ENCODE measurements around the gene MFAP4.

Gene MFAP4

DNA sequence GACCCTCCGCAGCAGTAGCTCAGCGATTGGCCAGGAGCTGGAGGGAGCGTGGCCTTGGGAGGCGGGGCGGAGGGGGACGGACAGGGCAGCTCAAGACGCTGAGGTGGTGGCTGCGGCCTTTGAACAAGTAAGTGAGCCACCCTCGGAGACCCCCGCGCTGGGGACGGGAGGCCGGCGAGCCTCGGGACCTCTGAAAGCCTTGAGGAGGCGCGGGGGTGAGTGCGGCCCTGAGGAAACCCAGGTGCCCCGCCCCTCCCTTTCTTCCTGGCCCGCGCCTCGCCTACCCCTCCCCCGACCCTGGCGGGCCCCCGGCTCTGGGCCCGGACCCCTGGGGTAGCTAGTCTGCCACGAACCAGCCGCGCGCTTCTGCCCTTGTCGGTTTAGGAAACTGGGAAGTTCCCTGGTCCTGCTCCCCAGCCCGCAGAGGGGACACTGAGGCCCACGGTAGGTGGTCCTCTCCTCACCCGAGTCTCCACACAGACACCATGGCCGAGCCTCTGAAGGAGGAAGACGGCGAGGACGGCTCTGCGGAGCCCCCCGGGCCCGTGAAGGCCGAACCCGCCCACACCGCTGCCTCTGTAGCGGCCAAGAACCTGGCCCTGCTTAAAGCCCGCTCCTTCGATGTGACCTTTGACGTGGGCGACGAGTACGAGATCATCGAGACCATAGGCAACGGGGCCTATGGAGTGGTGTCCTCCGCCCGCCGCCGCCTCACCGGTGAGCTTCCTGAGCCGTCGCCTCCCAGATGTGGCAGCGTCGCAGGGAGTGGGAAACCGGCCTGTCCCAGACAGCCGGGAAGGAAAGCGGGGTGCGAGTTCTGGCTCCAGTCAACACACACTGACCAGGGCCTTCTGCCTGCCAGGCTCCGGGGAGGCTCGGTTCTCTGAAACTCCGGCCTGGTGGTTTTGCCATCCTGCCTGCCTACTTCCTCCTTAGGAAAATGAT is 8.3 kb downstream of the MFAP4 start, which contains the start of gene MAPK7:
MAPK7 (plus strand) TSS at position 83 of the 945 bp plus-strand sequence; CDS start at position 486, 403 bp downstream.
- no peaks in the 10 kb centered on the region for H3K27me3 ChIP-seq (ENCODE audit: control insufficient read depth, insufficient read depth, low read length)
- H3K4me3 ChIP-seq (ENCODE audit: low read length), result peak within 1 kb of the TSS; percentile 74
- H3K27ac ChIP-seq (ENCODE audit: low read length), result no peak within 1 kb of the TSS
- H3K4me1 ChIP-seq (ENCODE audit: control insufficient read depth, insufficient read depth, low read length), result peaks cover 2% of the 10 kb centered on the region; the same call in 1 of the 2 replicates
- H3K36me3 ChIP-seq (ENCODE audit: control insufficient read depth, insufficient read depth, low read length), result peaks cover 39% of the 10 kb centered on the region
- DNase-seq (ENCODE audit: low read depth, low spot score), result no peak
- no peaks in the 10 kb centered on the region for H3K9me3 ChIP-seq (ENCODE audit: control insufficient read depth, insufficient read depth, low read length)
- no CpG with 5 or more reads among the region's 69 CpGs for WGBS (ENCODE audit: insufficient coverage, insufficient read length)

DNA sequence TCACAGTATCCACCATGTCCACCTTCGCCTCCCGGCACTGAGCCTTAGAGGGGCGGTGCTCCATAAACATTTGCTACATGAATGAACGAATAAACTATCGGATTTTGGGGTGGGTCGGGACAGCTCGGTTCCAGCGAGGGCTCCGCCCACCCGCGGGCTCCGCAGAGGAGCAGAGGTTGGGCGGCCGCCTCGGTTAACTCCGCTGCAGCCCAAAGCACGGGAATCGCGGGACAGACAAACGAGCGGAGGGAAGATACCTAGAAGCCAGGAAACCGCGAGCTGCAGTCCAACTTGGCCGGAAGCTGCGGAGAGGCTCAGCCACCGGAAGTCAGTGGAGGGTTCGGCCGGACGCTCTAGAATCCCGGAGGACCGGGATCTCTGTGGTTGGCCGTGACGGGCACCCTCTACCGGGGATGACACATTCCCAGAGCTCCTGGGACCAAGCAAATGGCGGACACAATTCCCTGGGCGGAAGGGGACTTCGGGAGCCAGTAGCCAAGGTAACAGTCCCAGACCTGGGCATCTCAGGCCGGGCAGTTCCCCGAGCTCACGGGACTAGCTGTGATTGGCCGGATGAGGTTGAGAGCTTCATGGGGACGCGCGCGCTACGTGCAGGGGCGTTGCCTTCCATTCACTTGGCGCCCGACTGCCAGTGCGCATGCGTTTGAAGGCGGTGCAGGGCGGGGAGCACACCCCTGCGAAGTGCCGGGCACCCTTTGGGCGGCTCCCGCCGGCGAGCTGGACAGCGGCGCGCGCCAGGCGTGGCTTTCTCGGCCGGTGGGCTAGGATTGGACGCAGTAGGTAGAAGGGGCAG is 9.2 kb downstream of the MFAP4 start:
- WGBS (ENCODE audit: insufficient coverage, insufficient read length), result no CpG with 5 or more reads among the region's 67 CpGs
- peak overlapping the region; percentile 74 for H3K4me3 ChIP-seq (ENCODE audit: low read length)
- H3K36me3 ChIP-seq (ENCODE audit: control insufficient read depth, insufficient read depth, low read length), result peaks cover 33% of the 10 kb centered on the region
- peak; percentile 96 for DNase-seq (ENCODE audit: low read depth, low spot score)
- H3K9me3 ChIP-seq (ENCODE audit: control insufficient read depth, insufficient read depth, low read length), result no peaks in the 10 kb centered on the region
- no peak overlapping the region for H3K27ac ChIP-seq (ENCODE audit: low read length)
- no peaks in the 10 kb centered on the region for H3K27me3 ChIP-seq (ENCODE audit: control insufficient read depth, insufficient read depth, low read length)
- peaks cover 4% of the 10 kb centered on the region for H3K4me1 ChIP-seq (ENCODE audit: control insufficient read depth, insufficient read depth, low read length)

DNA sequence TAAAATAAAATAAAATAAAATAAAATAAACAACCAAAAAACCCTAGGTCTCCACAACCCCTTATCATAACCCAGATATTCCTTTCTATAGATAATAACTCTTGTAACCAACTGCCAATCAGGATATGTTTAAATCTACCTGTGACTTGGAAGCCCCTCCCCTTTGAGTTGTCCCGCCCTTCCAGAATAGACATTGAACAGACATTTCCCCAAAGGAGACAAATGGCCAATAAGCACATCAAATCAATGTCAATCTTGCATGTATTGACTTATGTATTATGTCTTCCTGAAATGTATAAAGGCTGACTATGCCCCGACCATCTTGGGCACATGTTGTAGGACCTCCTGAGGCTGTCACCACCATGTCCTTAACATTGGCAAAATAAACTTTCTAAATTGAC is 10.2 kb downstream of the MFAP4 start:
- no peak for DNase-seq (ENCODE audit: low read depth, low spot score)
- peaks cover 23% of the 10 kb centered on the region for H3K36me3 ChIP-seq (ENCODE audit: control insufficient read depth, insufficient read depth, low read length)
- peak overlapping the region; percentile 61; the same call in 1 of the 2 replicates for H3K4me3 ChIP-seq (ENCODE audit: low read length)
- no peak overlapping the region for H3K27ac ChIP-seq (ENCODE audit: low read length)
- H3K4me1 ChIP-seq (ENCODE audit: control insufficient read depth, insufficient read depth, low read length), result peaks cover 4% of the 10 kb centered on the region
- H3K9me3 ChIP-seq (ENCODE audit: control insufficient read depth, insufficient read depth, low read length), result no peaks in the 10 kb centered on the region
- WGBS (ENCODE audit: insufficient coverage, insufficient read length), result no CpG with 5 or more reads among the region's 2 CpGs
- no peaks in the 10 kb centered on the region for H3K27me3 ChIP-seq (ENCODE audit: control insufficient read depth, insufficient read depth, low read length)

DNA sequence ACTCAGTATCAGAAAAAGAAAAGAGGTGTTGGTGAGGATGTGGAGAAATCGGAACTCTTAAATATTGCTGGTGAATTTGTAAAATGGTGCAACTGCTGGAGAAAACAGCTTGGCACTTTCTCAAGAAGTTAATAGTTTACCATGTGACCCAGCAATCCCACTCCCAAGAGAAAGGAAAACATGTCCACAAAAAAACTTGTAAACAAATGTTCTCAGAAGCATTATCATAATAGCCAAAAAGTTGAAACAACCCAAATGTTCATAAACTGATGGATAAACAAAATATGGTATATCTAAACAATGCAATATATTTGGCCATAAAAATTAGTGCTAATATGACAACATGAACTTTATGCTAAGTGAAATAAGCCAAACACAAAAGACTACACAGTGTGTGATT is 11.3 kb downstream of the MFAP4 start:
- WGBS (ENCODE audit: insufficient coverage, insufficient read length), result no CpG with 5 or more reads among the region's 1 CpG
- Histone ChIP-seq H3K27ac (ENCODE audit: low read length) (no peak overlapping the region), H3K4me1 (ENCODE audit: control insufficient read depth, insufficient read depth, low read length) (peaks cover 4% of the 10 kb centered on the region), H3K36me3 (ENCODE audit: control insufficient read depth, insufficient read depth, low read length) (peaks cover 12% of the 10 kb centered on the region), H3K9me3 (ENCODE audit: control insufficient read depth, insufficient read depth, low read length) (no peaks in the 10 kb centered on the region), H3K27me3 (ENCODE audit: control insufficient read depth, insufficient read depth, low read length) (no peaks in the 10 kb centered on the region), H3K4me3 (ENCODE audit: low read length) (no peak overlapping the region)
- no peak for DNase-seq (ENCODE audit: low read depth, low spot score)

DNA sequence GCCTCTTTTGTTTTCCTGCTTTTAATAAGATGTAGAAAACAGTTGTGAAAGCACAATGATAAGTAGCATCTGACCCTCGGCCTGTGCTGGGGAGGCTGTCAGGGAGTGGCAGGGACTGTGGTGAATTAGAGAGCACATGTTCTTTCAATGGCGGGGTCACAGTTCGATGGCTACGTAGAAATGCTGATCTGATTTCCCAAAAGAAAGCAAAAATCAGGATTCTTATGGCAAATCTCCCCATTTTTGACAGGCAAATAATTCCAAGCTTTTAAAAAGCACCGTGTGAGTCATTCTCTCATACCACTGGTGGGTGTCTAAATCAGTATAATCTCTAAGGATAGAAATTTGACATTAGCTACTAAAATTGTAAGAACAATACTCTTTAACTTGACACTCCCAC is 12.9 kb downstream of the MFAP4 start:
- no peak overlapping the region for H3K27ac ChIP-seq (ENCODE audit: low read length)
- H3K4me3 ChIP-seq (ENCODE audit: low read length), result no peak overlapping the region
- DNase-seq (ENCODE audit: low read depth, low spot score), result no peak
- H3K27me3 ChIP-seq (ENCODE audit: control insufficient read depth, insufficient read depth, low read length), result no peaks in the 10 kb centered on the region
- H3K4me1 ChIP-seq (ENCODE audit: control insufficient read depth, insufficient read depth, low read length), result peaks cover 3% of the 10 kb centered on the region
- H3K36me3 ChIP-seq (ENCODE audit: control insufficient read depth, insufficient read depth, low read length), result no peaks in the 10 kb centered on the region
- H3K9me3 ChIP-seq (ENCODE audit: control insufficient read depth, insufficient read depth, low read length), result no peaks in the 10 kb centered on the region
- WGBS (ENCODE audit: insufficient coverage, insufficient read length), result no CpG with 5 or more reads among the region's 5 CpGs

DNA sequence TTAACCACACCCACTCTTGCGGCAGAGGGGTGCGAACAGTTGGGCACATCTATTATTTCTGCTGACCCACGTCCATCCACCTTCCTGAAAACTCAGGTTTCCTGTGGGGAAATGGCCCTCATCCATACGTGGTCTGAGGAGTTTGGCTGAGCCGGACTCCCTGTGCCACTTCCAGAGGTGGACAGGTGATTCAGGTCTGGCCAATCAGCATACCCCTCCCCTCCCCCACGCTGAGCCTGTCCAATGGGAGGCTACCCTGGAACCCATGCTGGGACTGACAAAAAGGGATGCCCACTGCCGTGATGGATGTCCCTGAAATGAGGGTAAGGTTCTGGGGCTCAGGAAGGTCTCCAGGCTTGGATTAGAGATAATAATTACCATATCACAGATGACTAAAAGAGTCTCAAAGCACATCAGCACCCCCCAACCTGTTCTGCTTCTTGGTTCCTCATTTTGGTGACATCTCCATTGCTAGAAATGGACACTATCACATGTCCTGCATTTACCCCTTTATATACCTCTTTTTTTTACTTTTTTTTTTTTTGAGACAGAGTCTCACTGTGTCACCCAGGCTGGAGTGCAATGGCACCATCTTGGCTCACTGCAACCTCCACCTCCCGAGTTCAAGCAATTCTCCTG is 14.0 kb downstream of the MFAP4 start:
- H3K36me3 ChIP-seq (ENCODE audit: control insufficient read depth, insufficient read depth, low read length), result no peaks in the 10 kb centered on the region
- no peak for DNase-seq (ENCODE audit: low read depth, low spot score)

DNA sequence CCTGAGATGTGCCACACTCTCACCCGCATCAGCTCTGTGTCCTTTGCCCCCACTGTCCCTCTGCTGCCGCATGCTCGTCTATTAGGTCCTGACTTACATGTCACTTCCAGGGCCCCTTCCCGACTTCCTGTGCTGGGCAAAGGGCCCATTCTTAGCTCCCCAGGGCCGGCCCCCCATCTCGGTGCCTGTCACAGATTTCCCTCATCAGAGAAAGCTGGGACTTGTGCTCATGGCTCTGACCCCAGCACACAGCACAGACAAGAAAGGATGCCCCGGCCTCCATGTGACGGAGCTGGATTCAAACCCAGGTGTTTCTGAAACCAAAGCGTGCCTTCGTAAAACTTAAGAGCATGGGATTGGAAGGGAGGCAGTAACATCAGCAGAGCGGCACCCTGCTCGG is 14.6 kb downstream of the MFAP4 start:
- H3K27ac ChIP-seq (ENCODE audit: low read length), result no peak overlapping the region

More for the DNA sequence above, 14.0 kb downstream of the MFAP4 start:
- WGBS (ENCODE audit: insufficient coverage, insufficient read length), result no CpG with 5 or more reads among the region's 8 CpGs
- Histone ChIP-seq H3K4me1 (ENCODE audit: control insufficient read depth, insufficient read depth, low read length) (peaks cover 3% of the 10 kb centered on the region), H3K9me3 (ENCODE audit: control insufficient read depth, insufficient read depth, low read length) (no peaks in the 10 kb centered on the region), H3K27me3 (ENCODE audit: control insufficient read depth, insufficient read depth, low read length) (no peaks in the 10 kb centered on the region), H3K4me3 (ENCODE audit: low read length) (no peak overlapping the region), H3K27ac (ENCODE audit: low read length) (no peak overlapping the region)

DNA sequence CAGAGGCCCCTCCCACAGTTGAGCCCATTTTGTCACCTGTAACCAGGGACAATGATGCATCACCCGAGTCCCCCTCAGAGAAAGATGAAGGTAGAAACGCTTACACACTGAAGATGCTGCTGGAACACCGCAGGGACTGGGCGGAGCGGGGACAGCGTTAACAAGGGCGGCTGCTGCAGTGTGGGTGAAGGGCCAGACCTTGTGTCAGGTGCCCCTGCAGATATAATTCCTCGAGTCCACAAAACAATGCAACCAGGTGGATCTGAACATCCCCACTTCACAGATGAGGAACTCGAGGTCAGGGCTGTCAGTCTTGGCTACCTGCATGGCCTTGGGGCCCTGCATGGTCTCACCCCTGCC is 15.0 kb downstream of the MFAP4 start:
- H3K27me3 ChIP-seq (ENCODE audit: control insufficient read depth, insufficient read depth, low read length), result no peaks in the 10 kb centered on the region
- no peak overlapping the region for H3K4me3 ChIP-seq (ENCODE audit: low read length)
- no peak for DNase-seq (ENCODE audit: low read depth, low spot score)
- H3K27ac ChIP-seq (ENCODE audit: low read length), result no peak overlapping the region
- peaks cover 3% of the 10 kb centered on the region for H3K4me1 ChIP-seq (ENCODE audit: control insufficient read depth, insufficient read depth, low read length)
- H3K9me3 ChIP-seq (ENCODE audit: control insufficient read depth, insufficient read depth, low read length), result no peaks in the 10 kb centered on the region
- H3K36me3 ChIP-seq (ENCODE audit: control insufficient read depth, insufficient read depth, low read length), result no peaks in the 10 kb centered on the region
- no CpG with 5 or more reads among the region's 9 CpGs for WGBS (ENCODE audit: insufficient coverage, insufficient read length)

More for the DNA sequence above, 14.6 kb downstream of the MFAP4 start:
- Histone ChIP-seq H3K9me3 (ENCODE audit: control insufficient read depth, insufficient read depth, low read length) (no peaks in the 10 kb centered on the region), H3K4me1 (ENCODE audit: control insufficient read depth, insufficient read depth, low read length) (peaks cover 3% of the 10 kb centered on the region), H3K4me3 (ENCODE audit: low read length) (no peak overlapping the region), H3K36me3 (ENCODE audit: control insufficient read depth, insufficient read depth, low read length) (no peaks in the 10 kb centered on the region), H3K27me3 (ENCODE audit: control insufficient read depth, insufficient read depth, low read length) (no peaks in the 10 kb centered on the region)
- WGBS (ENCODE audit: insufficient coverage, insufficient read length), result no CpG with 5 or more reads among the region's 12 CpGs
- DNase-seq (ENCODE audit: low read depth, low spot score), result no peak

DNA sequence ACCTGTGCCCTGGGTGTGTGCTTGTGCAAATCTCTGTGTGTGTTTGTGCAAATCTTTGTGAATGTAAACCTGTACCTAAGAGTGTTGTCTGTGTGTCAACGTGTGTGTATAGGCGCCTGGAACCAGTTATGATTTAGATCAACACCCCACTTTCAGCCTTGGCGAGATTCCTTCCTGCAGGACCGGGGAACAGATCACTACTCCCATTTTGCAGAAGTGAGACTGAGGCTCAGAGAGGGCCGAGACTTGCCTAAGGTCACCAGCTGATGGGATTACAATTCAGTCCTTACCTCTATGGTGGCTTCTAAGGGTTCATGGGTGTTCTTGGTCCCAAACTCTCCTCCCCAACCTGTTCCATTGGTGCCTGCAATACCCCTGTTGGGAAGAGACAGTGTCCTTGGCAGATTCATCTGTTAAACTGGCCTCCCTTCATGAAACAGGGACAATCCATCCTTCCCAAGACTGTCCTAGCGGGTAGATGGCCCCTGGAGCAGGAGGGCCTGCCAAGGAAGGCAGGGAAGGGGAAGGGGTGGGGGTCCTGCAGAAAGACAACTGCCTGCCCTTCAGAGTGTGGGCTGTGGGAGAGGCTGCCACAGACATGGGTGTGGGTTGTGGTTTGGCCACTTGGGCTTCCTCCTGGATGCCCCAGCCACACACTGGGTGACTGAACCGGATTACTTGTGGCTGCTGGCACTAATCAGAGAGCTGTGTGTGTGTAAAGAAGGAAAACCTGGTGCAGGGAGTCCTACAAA is 15.6 kb downstream of the MFAP4 start:
- no peaks in the 10 kb centered on the region for H3K36me3 ChIP-seq (ENCODE audit: control insufficient read depth, insufficient read depth, low read length)
- no peaks in the 10 kb centered on the region for H3K9me3 ChIP-seq (ENCODE audit: control insufficient read depth, insufficient read depth, low read length)
- no peak overlapping the region for H3K4me3 ChIP-seq (ENCODE audit: low read length)
- no CpG with 5 or more reads among the region's 7 CpGs for WGBS (ENCODE audit: insufficient coverage, insufficient read length)
- no peak overlapping the region for H3K27ac ChIP-seq (ENCODE audit: low read length)
- no peak for DNase-seq (ENCODE audit: low read depth, low spot score)
- H3K27me3 ChIP-seq (ENCODE audit: control insufficient read depth, insufficient read depth, low read length), result no peaks in the 10 kb centered on the region
- H3K4me1 ChIP-seq (ENCODE audit: control insufficient read depth, insufficient read depth, low read length), result peaks cover 3% of the 10 kb centered on the region

All from iPS DF 6.9 (cell line).